CD4-positive, alpha-beta T cell (primary cell): ENCODE measurements around the gene COL16A1. TPM values are rescaled to one million over a fixed set of nuclear protein-coding genes. Genes with fewer than 3 reads are reported as not detected.
A peak's percentile ranks its signal among the peaks of the same experiment; 100 is the strongest.

Source experiments
- ATAC-seq: fragments of 200-7000 bp; cut with Tn5 transposase; one replicate; pipeline ENCODE4 v1.10.0; 2022; ENCODE audit warnings: mild to moderate bottlenecking; ENCODE audit not compliant: poor library complexity
- CTCF ChIA-PET: fragments of 350-600 bp; sonication (Branson Sonifier 250); formaldehyde crosslinking; loops from one replicate; lab custom pipeline; 2021; ENCODE audit warnings: antibody characterized with exemption, inconsistent platforms; lab: Charles Lee
- POLR2A ChIA-PET: fragments of 350-600 bp; sonication (Branson Sonifier 250); formaldehyde crosslinking; loops from one replicate; lab custom pipeline; 2021; ENCODE audit warnings: antibody characterized with exemption, inconsistent platforms; lab: Charles Lee
- DNase-seq, 14 experiments: peaks; one replicate each; pipeline ENCODE4 v3.0.0-alpha.2; 2013 to 2020; ENCODE audit warnings: mixed read lengths in 2 of 14
- H3K27ac ChIP-seq, 2 donors: one replicate each; pipeline versions ENCODE4 v1.5.1 to v1.7.0; 2013; ENCODE audit warnings: low read length in 2 of 2, low read depth in 1 of 2, mild to moderate bottlenecking in 1 of 2
- H3K27me3 ChIP-seq, 2 experiments: 1 replicate in 1 of 2; 2 replicates in 1 of 2; pipeline versions ENCODE4 v1.6.1 to v1.7.0; 2013; ENCODE audit warnings: low read length in 2 of 2, control low read depth in 1 of 2, mild to moderate bottlenecking in 1 of 2, moderate library complexity in 1 of 2; ENCODE audit not compliant: insufficient read depth in 2 of 2, control insufficient read depth in 1 of 2
- H3K36me3 ChIP-seq: one replicate; pipeline ENCODE4 v1.6.1; 2013; ENCODE audit warnings: low read length, control low read depth; ENCODE audit not compliant: insufficient read depth
- H3K4me1 ChIP-seq: one replicate; pipeline ENCODE4 v1.6.1; 2013; ENCODE audit warnings: low read length, control low read depth; ENCODE audit not compliant: insufficient read depth
- H3K4me3 ChIP-seq: one replicate; pipeline ENCODE4 v1.5.1; 2013; ENCODE audit warnings: mild to moderate bottlenecking, low read length, moderate library complexity
- H3K9me3 ChIP-seq, 2 experiments: 1 replicate in 1 of 2; 2 replicates in 1 of 2; pipeline versions ENCODE4 v1.6.1 to v1.7.0; 2013; ENCODE audit warnings: low read length in 2 of 2, mild to moderate bottlenecking in 2 of 2, control low read depth in 1 of 2, moderate library complexity in 1 of 2; ENCODE audit not compliant: control insufficient read depth in 1 of 2, insufficient read depth in 1 of 2
- H3K27ac Mint-ChIP-seq: one replicate; pipeline ENCODE4 v1.8.0; 2020; ENCODE audit warnings: mixed read lengths
- H3K27me3 Mint-ChIP-seq: one replicate; pipeline ENCODE4 v1.8.0; 2021; ENCODE audit warnings: mixed read lengths
- H3K36me3 Mint-ChIP-seq: one replicate; pipeline ENCODE4 v1.8.0; 2021; ENCODE audit warnings: low read depth, mixed read lengths
- H3K4me1 Mint-ChIP-seq: one replicate; pipeline ENCODE4 v1.8.0; 2021; ENCODE audit warnings: low read depth, mixed read lengths
- H3K4me3 Mint-ChIP-seq: one replicate; pipeline ENCODE4 v1.8.0; 2020; ENCODE audit warnings: mild to moderate bottlenecking, mixed read lengths
- H3K9me3 Mint-ChIP-seq: one replicate; pipeline ENCODE4 v1.8.0; 2020; ENCODE audit warnings: mixed read lengths
- CTCF ChIP-seq: fragments of 200-600 bp; IDR thresholded peaks from one replicate; pipeline ENCODE4 v1.8.0; 2022; ENCODE audit warnings: antibody characterized with exemption, mild to moderate bottlenecking
- intact Hi-C, 2 experiments: fragments of 100-400 bp; cut with DNase I in 1 of 2; cut with micrococcal nuclease in 1 of 2; formaldehyde crosslinking; loops; one replicate each; pipeline versions ENCODE4 v1.15.1 to v1.9.0; 2023 to 2025; cut with DNase I, micrococcal nuclease
- total RNA-seq, 174 experiments: library from RNA in 2 of 174; stranded (reverse) in 2 of 174; gene quantifications; one replicate each; pipeline ENCODE4 v1.2.3 and lab custom pipeline; 2021 to 2026

COL16A1 gene
- total RNA-seq, 2 experiments from 2014 or later, result not detected

GRCh38 chr1:31669786-31670592 lies 33.8 kb downstream of the COL16A1 start:
- no peaks in the 10 kb centered on the region for H3K36me3 ChIP-seq
- H3K4me1 Mint-ChIP-seq, result peaks cover 9% of the 10 kb centered on the region
- ChIA-PET POLR2A (interaction anchor here (1.2 to 1.3 kb wide), 2 partner anchors 25 to 119 kb away, joined by 3 to 7 read pairs; partner anchors contain the start of gene PEF1), CTCF (interaction anchor here (0.8 to 1.1 kb wide), 2 partner anchors 75 to 119 kb away, joined by 3 to 4 read pairs; no protein-coding TSS in a partner anchor)
- ATAC-seq, result peak; percentile 89
- intact Hi-C loops, result loop anchor here in 1 of 2 experiments (10.0 kb wide), 1 partner anchor 745 kb away; no protein-coding TSS in a partner anchor
- H3K27me3 ChIP-seq, result peaks cover 4 to 16% of the 10 kb centered on the region in 2 experiments
- peaks cover 12% of the 10 kb centered on the region for H3K4me1 ChIP-seq
- H3K27ac ChIP-seq, result no peak overlapping the region
- H3K9me3 Mint-ChIP-seq, result no peaks in the 10 kb centered on the region
- peak overlapping the region; percentile 30 for H3K4me3 ChIP-seq
- no peak overlapping the region for H3K27ac Mint-ChIP-seq
- peaks cover 16% of the 10 kb centered on the region for H3K27me3 Mint-ChIP-seq
- TF ChIP-seq CTCF, result no peak
- H3K4me3 Mint-ChIP-seq, result peak overlapping the region; percentile 54
- peak in 12 of 14 experiments; percentile 1 to 65 (median 18) for DNase-seq
- no peaks in the 10 kb centered on the region for H3K36me3 Mint-ChIP-seq
- H3K9me3 ChIP-seq, result no peaks in the 10 kb centered on the region

GRCh38 chr1:31669433-31669785 lies 34.4 kb downstream of the COL16A1 start:
- Mint-ChIP-seq H3K27ac (no peak overlapping the region), H3K4me1 (peaks cover 9% of the 10 kb centered on the region), H3K4me3 (no peak overlapping the region), H3K9me3 (no peaks in the 10 kb centered on the region), H3K36me3 (no peaks in the 10 kb centered on the region), H3K27me3 (peaks cover 16% of the 10 kb centered on the region)
- Histone ChIP-seq H3K27ac (no peak overlapping the region), H3K36me3 (no peaks in the 10 kb centered on the region), H3K27me3 (peaks cover 4 to 16% of the 10 kb centered on the region in 2 experiments), H3K9me3 (no peaks in the 10 kb centered on the region), H3K4me1 (peaks cover 12% of the 10 kb centered on the region), H3K4me3 (no peak overlapping the region)
- intact Hi-C loops, result loop anchor here in 1 of 2 experiments (10.0 kb wide), 1 partner anchor 745 kb away; no protein-coding TSS in a partner anchor
- DNase-seq (no peak), ATAC-seq (no peak)
- no peak for TF ChIP-seq CTCF
- CTCF ChIA-PET, result interaction anchor here (1.1 kb wide), 1 partner anchor 76 kb away, joined by 3 read pairs; no protein-coding TSS in a partner anchor
- POLR2A ChIA-PET, result interaction anchor here (1.2 to 1.3 kb wide), 2 partner anchors 25 to 120 kb away, joined by 3 to 7 read pairs; partner anchors contain the start of gene PEF1

GRCh38 chr1:31668303-31668883 lies 35.4 kb downstream of the COL16A1 start:
- ATAC-seq (no peak), DNase-seq (no peak)
- peaks cover 9% of the 10 kb centered on the region for H3K4me1 Mint-ChIP-seq
- no peak overlapping the region for H3K4me3 ChIP-seq
- H3K9me3 ChIP-seq, result no peaks in the 10 kb centered on the region
- POLR2A ChIA-PET, result interaction anchor here (1.5 kb wide), 1 partner anchor 24 kb away, joined by 3 read pairs; the partner anchor contains the start of gene PEF1
- no peaks in the 10 kb centered on the region for H3K36me3 Mint-ChIP-seq
- no peak overlapping the region for H3K4me3 Mint-ChIP-seq
- intact Hi-C loops, result loop anchor here in 1 of 2 experiments (10.0 kb wide), 1 partner anchor 746 kb away; no protein-coding TSS in a partner anchor
- H3K4me1 ChIP-seq, result peaks cover 12% of the 10 kb centered on the region
- H3K27ac ChIP-seq, result no peak overlapping the region
- H3K27me3 ChIP-seq, result peaks cover 4 to 16% of the 10 kb centered on the region in 2 experiments
- CTCF ChIA-PET, result no interaction called here
- no peaks in the 10 kb centered on the region for H3K36me3 ChIP-seq
- peaks cover 16% of the 10 kb centered on the region for H3K27me3 Mint-ChIP-seq
- H3K27ac Mint-ChIP-seq, result no peak overlapping the region
- TF ChIP-seq CTCF, result no peak
- no peaks in the 10 kb centered on the region for H3K9me3 Mint-ChIP-seq
